Astrocyte (in vitro differentiated cells and primary cell): Measurements from ENCODE around the gene LMO7. TPM values are rescaled to one million over a fixed set of nuclear protein-coding genes. Genes with fewer than 3 reads are reported as not detected.

ENCODE experiments used
- DNase-seq: peaks from one replicate; pipeline ENCODE4 v3.0.0-alpha.2; 2010; ENCODE audit warnings: low read depth
- FAIRE-seq: peaks from 2 replicates; lab custom pipeline; 2011; peaks lifted over from hg19 to GRCh38; lab: Jason Lieb, UNC
- H2AFZ ChIP-seq: 2 replicates; pipeline ENCODE4 v1.6.0; 2012; ENCODE audit warnings: low read depth, low read length, inconsistent platforms
- H3K27ac ChIP-seq: 2 replicates; pipeline ENCODE4 v1.5.1; 2011; ENCODE audit warnings: low read depth, low read length, inconsistent platforms
- H3K27me3 ChIP-seq: 2 replicates; pipeline ENCODE4 v1.6.0; 2011; ENCODE audit warnings: low read length, inconsistent platforms; ENCODE audit not compliant: insufficient read depth
- H3K36me3 ChIP-seq: 2 replicates; pipeline ENCODE4 v1.5.1; 2011; ENCODE audit warnings: low read length, inconsistent platforms; ENCODE audit not compliant: insufficient read depth
- H3K4me1 ChIP-seq: 2 replicates; pipeline ENCODE4 v1.5.1; 2011; ENCODE audit warnings: low read length, inconsistent platforms; ENCODE audit not compliant: insufficient read depth
- H3K4me2 ChIP-seq: 2 replicates; pipeline ENCODE4 v1.6.0; 2012; ENCODE audit warnings: low read length, inconsistent platforms
- H3K4me3 ChIP-seq: 2 replicates; pipeline ENCODE4 v1.5.1; 2011; ENCODE audit warnings: low read depth, mild to moderate bottlenecking, low read length, inconsistent platforms; ENCODE audit not compliant: insufficient read depth
- H3K79me2 ChIP-seq: 2 replicates; pipeline ENCODE4 v1.6.0; 2012; ENCODE audit warnings: mild to moderate bottlenecking, low read length, inconsistent platforms; ENCODE audit not compliant: insufficient read depth
- H3K9ac ChIP-seq: 2 replicates; pipeline ENCODE4 v1.6.0; 2012; ENCODE audit warnings: mild to moderate bottlenecking, low read length, inconsistent platforms
- H3K9me3 ChIP-seq: 2 replicates; pipeline ENCODE4 v1.5.1; 2012; ENCODE audit warnings: low read depth, mild to moderate bottlenecking, low read length, inconsistent platforms; ENCODE audit not compliant: insufficient read depth
- H4K20me1 ChIP-seq: 2 replicates; pipeline ENCODE4 v1.6.0; 2012; ENCODE audit warnings: low read length, inconsistent platforms; ENCODE audit not compliant: insufficient read depth
- H3K27ac Mint-ChIP-seq: one replicate; pipeline ENCODE4 v1.8.0; 2021; ENCODE audit warnings: mild to moderate bottlenecking, mixed read lengths; ENCODE audit not compliant: unreplicated experiment
- H3K27me3 Mint-ChIP-seq: one replicate; pipeline ENCODE4 v1.8.0; 2021; ENCODE audit warnings: low read depth, mixed read lengths; ENCODE audit not compliant: unreplicated experiment
- H3K36me3 Mint-ChIP-seq: one replicate; pipeline ENCODE4 v1.8.0; 2021; ENCODE audit warnings: low read depth, mixed read lengths; ENCODE audit not compliant: unreplicated experiment
- H3K4me1 Mint-ChIP-seq: one replicate; pipeline ENCODE4 v1.8.0; 2021; ENCODE audit warnings: low read depth, mixed read lengths; ENCODE audit not compliant: unreplicated experiment
- H3K4me3 Mint-ChIP-seq: one replicate; pipeline ENCODE4 v1.8.0; 2021; ENCODE audit warnings: mild to moderate bottlenecking, moderate library complexity, mixed read lengths; ENCODE audit not compliant: unreplicated experiment
- H3K9me3 Mint-ChIP-seq: one replicate; pipeline ENCODE4 v1.8.0; 2021; ENCODE audit warnings: mild to moderate bottlenecking, mixed read lengths; ENCODE audit not compliant: unreplicated experiment
- CTCF ChIP-seq: IDR thresholded peaks from 2 replicates; pipeline ENCODE4 v1.5.1; 2011; ENCODE audit warnings: low read depth, mild to moderate bottlenecking, inconsistent platforms, low read length, moderate library complexity; ENCODE audit not compliant: insufficient read depth
- EZH2 ChIP-seq: IDR thresholded peaks from 2 replicates; pipeline ENCODE4 v1.6.1; 2012; ENCODE audit warnings: mild to moderate bottlenecking, low read length, inconsistent platforms; ENCODE audit not compliant: insufficient read depth
- total RNA-seq: library from RNA; stranded (reverse); gene quantifications from 2 replicates; pipeline ENCODE4 v1.2.1, GENCODE V29; 2021

LMO7 gene
- total RNA-seq, 1 donor from 2014 or later = 52.2 TPM

GRCh38 chr13:75761369-75761768 lies 125.2 kb downstream of the LMO7 start:
- Histone ChIP-seq H3K4me2 (no peak overlapping the region), H3K79me2 (peaks cover 96% of the 10 kb centered on the region), H3K27me3 (no peaks in the 10 kb centered on the region), H2AFZ (no peak overlapping the region), H3K9ac (no peak overlapping the region), H3K4me1 (no peaks in the 10 kb centered on the region), H3K27ac (no peak overlapping the region), H3K36me3 (peaks cover 10% of the 10 kb centered on the region), H4K20me1 (peaks cover 70% of the 10 kb centered on the region), H3K9me3 (no peaks in the 10 kb centered on the region), H3K4me3 (no peak overlapping the region)
- Mint-ChIP-seq H3K4me3 (no peak overlapping the region), H3K36me3 (peaks cover 10% of the 10 kb centered on the region), H3K4me1 (peaks cover 2% of the 10 kb centered on the region), H3K27me3 (no peaks in the 10 kb centered on the region), H3K27ac (no peak overlapping the region), H3K9me3 (no peaks in the 10 kb centered on the region)
- FAIRE-seq (no peak), DNase-seq (no peak)
- TF ChIP-seq EZH2 = no peak
- no peak for TF ChIP-seq CTCF

GRCh38 chr13:75762076-75762937 lies 126.2 kb downstream of the LMO7 start:
- no peak overlapping the region for H3K27ac ChIP-seq
- peaks cover 66% of the 10 kb centered on the region for H4K20me1 ChIP-seq
- no peak overlapping the region for H3K4me3 ChIP-seq
- H3K4me3 Mint-ChIP-seq = no peak overlapping the region
- no peaks in the 10 kb centered on the region for H3K9me3 Mint-ChIP-seq
- H3K27me3 ChIP-seq = no peaks in the 10 kb centered on the region
- DNase-seq = no peak
- H3K9ac ChIP-seq = no peak overlapping the region
- no peak overlapping the region for H3K4me2 ChIP-seq
- peaks cover 94% of the 10 kb centered on the region for H3K79me2 ChIP-seq
- H3K9me3 ChIP-seq = no peaks in the 10 kb centered on the region
- H3K4me1 ChIP-seq = no peaks in the 10 kb centered on the region
- no peak overlapping the region for H3K27ac Mint-ChIP-seq
- FAIRE-seq = no peak
- no peaks in the 10 kb centered on the region for H3K27me3 Mint-ChIP-seq
- peaks cover 2% of the 10 kb centered on the region for H3K4me1 Mint-ChIP-seq
- H3K36me3 Mint-ChIP-seq = peaks cover 10% of the 10 kb centered on the region
- TF ChIP-seq EZH2 (no peak), CTCF (no peak)
- no peak overlapping the region for H2AFZ ChIP-seq
- peaks cover 4% of the 10 kb centered on the region for H3K36me3 ChIP-seq

- no peak for TF ChIP-seq CTCF
- TF ChIP-seq EZH2 = no peak
- FAIRE-seq (no peak), DNase-seq (no peak)
- no peak overlapping the region for H3K4me3 ChIP-seq
- peaks cover 2% of the 10 kb centered on the region for H3K4me1 Mint-ChIP-seq
- peaks cover 10% of the 10 kb centered on the region for H3K36me3 Mint-ChIP-seq
- no peak overlapping the region for H3K27ac Mint-ChIP-seq
- no peaks in the 10 kb centered on the region for H3K9me3 Mint-ChIP-seq
- H4K20me1 ChIP-seq = peaks cover 65% of the 10 kb centered on the region
- peaks cover 94% of the 10 kb centered on the region for H3K79me2 ChIP-seq
- H3K27me3 Mint-ChIP-seq = no peaks in the 10 kb centered on the region
- H3K9me3 ChIP-seq = no peaks in the 10 kb centered on the region
- no peak overlapping the region for H3K9ac ChIP-seq
- no peak overlapping the region for H3K27ac ChIP-seq
- H3K27me3 ChIP-seq = no peaks in the 10 kb centered on the region
- H3K4me1 ChIP-seq = no peaks in the 10 kb centered on the region
- H3K36me3 ChIP-seq = peaks cover 4% of the 10 kb centered on the region
- H3K4me3 Mint-ChIP-seq = no peak overlapping the region
- H2AFZ ChIP-seq = no peak overlapping the region
- H3K4me2 ChIP-seq = no peak overlapping the region
These were observed 126.8 kb downstream of the LMO7 start for GRCh38 chr13:75762955-75763354.
